ENCODE results near the gene HSPB6.

HSPB6 gene

DNA sequence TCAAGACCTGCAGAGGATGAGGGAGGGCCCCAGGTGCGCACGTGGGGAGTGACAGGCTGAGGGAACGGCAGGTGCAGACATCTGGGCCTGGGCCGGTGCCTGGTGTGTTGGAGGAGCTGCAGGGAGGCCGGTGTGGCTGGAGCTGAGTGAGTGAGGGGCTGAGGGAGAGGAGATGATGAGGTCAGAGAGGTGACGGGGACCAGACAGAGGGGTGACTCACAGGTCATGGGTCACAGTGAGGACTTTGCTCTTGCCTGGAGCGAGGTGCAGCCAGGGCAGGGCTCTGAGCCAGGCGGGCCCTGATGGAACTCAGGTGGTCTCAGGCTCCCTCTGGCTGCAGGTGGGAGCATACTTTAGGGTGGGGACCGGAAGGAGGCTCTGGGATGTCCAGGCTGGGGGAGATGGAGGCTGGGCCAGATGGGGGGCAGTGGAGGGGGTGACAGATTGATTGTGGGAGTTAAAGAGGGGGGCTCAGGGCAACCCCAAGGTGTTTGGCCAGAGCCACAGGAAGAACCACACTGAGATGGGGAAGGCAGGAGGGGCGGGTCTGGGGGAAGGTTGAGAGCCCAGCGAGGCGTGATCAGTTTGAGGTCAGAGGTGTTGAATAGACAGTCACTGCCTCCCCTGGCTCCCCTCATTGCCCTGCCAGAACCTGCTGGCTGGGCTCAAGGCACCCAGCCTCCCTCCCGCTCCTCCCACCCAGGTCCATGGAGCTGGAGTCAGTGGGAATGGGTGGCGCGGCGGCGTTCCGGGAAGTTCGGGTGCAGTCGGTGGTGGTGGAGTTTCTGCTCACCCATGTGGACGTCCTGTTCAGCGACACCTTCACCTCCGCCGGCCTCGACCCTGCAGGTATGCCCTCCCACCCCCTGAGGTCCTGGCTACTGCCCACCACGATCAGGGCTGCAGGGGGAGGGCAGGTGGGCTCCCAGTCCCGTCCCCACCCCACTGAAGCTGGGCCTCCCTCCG lies 26.9 kb upstream of the HSPB6 start:
- TF ChIP-seq, protein P1, sequence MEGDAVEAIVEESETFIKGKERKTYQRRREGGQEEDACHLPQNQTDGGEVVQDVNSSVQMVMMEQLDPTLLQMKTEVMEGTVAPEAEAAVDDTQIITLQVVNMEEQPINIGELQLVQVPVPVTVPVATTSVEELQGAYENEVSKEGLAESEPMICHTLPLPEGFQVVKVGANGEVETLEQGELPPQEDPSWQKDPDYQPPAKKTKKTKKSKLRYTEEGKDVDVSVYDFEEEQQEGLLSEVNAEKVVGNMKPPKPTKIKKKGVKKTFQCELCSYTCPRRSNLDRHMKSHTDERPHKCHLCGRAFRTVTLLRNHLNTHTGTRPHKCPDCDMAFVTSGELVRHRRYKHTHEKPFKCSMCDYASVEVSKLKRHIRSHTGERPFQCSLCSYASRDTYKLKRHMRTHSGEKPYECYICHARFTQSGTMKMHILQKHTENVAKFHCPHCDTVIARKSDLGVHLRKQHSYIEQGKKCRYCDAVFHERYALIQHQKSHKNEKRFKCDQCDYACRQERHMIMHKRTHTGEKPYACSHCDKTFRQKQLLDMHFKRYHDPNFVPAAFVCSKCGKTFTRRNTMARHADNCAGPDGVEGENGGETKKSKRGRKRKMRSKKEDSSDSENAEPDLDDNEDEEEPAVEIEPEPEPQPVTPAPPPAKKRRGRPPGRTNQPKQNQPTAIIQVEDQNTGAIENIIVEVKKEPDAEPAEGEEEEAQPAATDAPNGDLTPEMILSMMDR (IDR thresholded peaks at IDR 0.05): no peak
- TF ChIP-seq ZFX (IDR thresholded peaks at IDR 0.05; ENCODE audit: borderline replicate concordance): no peak
- no peak overlapping the region for H3K27ac ChIP-seq

DNA sequence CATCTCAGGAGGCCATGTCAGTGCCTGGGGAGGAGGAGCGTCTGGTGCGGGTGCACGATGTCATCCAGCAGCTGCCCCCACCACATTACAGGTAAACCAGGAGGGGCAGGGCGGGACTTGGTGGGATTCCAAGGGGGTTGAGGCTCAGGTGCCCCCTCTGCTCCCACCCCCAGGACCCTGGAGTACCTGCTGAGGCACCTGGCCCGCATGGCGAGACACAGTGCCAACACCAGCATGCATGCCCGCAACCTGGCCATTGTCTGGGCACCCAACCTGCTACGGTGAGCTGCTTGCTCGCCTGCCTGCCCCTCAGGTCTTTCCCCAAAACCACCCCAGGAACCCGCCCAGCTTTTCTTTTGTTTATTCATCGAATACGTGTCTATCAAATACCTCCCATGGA lies 25.8 kb upstream of the HSPB6 start:
- TF ChIP-seq, protein P1 (IDR thresholded peaks at IDR 0.05): no peak
- no peak for TF ChIP-seq ZFX (IDR thresholded peaks at IDR 0.05; ENCODE audit: borderline replicate concordance)
- no peak overlapping the region for H3K27ac ChIP-seq

DNA sequence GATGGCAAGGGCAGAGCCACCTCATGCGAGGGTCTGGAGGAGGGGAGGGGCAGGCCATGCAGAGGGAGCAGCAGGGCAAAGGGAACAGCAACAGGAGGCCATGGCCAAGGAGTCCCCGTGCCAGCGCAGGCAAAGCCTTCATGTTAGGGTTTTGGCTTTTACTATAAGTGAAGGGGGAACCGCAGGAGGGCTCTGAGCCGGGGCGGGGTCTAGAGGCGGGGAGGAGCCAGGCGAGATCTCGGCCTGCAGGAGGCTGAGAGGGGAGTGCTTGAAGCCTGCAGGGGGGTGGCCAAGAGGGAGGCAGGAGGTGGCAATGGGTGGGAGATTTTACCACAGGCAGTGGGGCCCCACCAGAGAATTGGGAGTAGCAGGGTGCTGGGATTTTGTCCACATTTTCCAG lies 24.8 kb upstream of the HSPB6 start:
- no peak overlapping the region for H3K27ac ChIP-seq
- TF ChIP-seq ZFX (IDR thresholded peaks at IDR 0.05; ENCODE audit: borderline replicate concordance): no peak
- TF ChIP-seq, protein P1 (IDR thresholded peaks at IDR 0.05): no peak

DNA sequence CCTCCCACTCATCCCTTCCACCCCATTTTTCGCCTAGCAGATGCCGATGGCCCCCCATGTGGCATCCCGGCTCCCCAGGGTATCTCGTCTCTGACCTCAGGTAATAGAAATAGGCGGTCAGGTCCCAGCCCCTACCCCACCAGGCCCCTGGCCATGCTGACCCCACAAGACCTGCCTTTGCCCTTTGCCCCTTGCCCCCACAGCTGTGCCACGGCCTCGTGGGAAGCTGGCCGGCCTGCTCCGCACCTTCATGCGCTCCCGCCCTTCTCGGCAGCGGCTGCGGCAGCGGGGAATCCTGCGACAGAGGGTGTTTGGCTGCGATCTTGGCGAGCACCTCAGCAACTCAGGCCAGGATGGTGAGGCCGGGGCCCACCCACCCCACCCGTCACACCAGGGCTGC lies 23.9 kb upstream of the HSPB6 start:
- TF ChIP-seq ZFX (IDR thresholded peaks at IDR 0.05; ENCODE audit: borderline replicate concordance): no peak
- TF ChIP-seq, protein P1 (IDR thresholded peaks at IDR 0.05): no peak
- no peak overlapping the region for H3K27ac ChIP-seq

DNA sequence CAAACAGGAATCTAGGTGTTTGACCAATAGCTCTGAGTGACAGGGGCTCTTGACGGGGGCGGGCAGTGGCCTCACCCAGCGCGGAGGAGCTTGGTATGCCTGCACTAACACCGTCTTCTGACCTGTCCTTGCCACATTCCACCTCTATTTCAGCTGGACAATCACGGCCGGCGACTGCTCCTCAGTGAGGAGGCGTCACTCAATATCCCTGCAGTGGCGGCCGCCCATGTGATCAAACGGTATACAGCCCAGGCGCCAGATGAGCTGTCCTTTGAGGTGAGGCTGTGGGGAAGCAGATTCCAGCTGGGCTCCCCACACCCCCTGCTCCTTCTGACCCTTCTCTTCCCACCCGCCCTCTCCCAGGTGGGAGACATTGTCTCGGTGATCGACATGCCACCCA lies 23.2 kb upstream of the HSPB6 start:
- H3K27ac ChIP-seq: no peak overlapping the region

DNA sequence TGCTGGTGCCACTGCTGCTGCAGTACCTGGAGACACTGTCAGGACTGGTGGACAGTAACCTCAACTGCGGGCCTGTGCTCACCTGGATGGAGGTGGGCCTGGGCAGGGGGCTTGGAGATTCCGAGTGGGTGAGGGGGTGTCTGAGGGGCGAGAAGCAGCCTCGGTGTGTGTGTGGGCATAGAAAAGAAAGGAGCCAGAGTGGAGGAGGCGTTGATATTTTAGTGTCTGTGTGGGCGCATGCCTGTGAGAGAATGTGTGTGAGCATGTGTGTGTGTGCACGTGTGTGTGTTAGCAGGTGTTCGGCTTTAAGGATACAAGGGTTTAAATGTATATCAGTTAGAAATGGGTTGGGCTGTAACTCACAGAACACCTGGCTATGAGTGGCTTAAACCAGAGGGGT lies 22.2 kb upstream of the HSPB6 start:
- TF ChIP-seq, protein P1 (IDR thresholded peaks at IDR 0.05): no peak
- TF ChIP-seq ZFX (IDR thresholded peaks at IDR 0.05; ENCODE audit: borderline replicate concordance): no peak
- H3K27ac ChIP-seq: no peak overlapping the region

More for the DNA sequence above, 23.2 kb upstream of the HSPB6 start:
- TF ChIP-seq, protein P1 (IDR thresholded peaks at IDR 0.05): no peak
- no peak for TF ChIP-seq ZFX (IDR thresholded peaks at IDR 0.05; ENCODE audit: borderline replicate concordance)

DNA sequence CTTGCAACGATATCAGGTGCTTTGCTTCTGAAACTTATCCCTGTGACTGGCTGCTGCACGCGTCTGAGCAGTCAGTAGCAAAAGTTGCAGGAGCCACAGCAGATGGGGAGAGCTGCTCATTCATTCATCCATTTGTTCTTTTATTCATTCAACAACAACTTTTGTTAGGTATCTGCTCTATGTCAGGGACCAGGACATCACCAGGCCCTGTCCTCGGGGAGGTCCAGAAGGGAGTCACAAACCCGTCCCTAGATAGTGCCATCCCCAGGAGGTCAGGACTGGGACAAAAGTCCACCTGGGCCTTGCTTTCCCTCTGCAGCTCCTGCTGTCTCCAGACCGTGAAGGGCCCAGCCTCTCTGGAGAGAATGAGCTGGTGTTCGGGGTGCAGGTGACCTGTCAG lies 21.1 kb upstream of the HSPB6 start:
- H3K27ac ChIP-seq: no peak overlapping the region
- TF ChIP-seq, protein P1 (IDR thresholded peaks at IDR 0.05): no peak
- no peak for TF ChIP-seq ZFX (IDR thresholded peaks at IDR 0.05; ENCODE audit: borderline replicate concordance)
